HUES64 (cell line): Measurements from ENCODE around the gene GARRE1.

Experiments used
- H3K27ac ChIP-seq: 2 replicates; pipeline ENCODE4 v1.7.0; 2013; ENCODE audit warnings: low read depth, low read length, inconsistent platforms
- H3K27me3 ChIP-seq: 2 replicates; pipeline ENCODE4 v1.6.1; 2013; ENCODE audit warnings: mild to moderate bottlenecking, low read length; ENCODE audit not compliant: insufficient read depth
- H3K36me3 ChIP-seq: 2 replicates; pipeline ENCODE4 v1.6.1; 2013; ENCODE audit warnings: mild to moderate bottlenecking, low read length; ENCODE audit not compliant: insufficient read depth
- H3K4me1 ChIP-seq: 2 replicates; pipeline ENCODE4 v1.6.1; 2013; ENCODE audit warnings: mild to moderate bottlenecking, low read length, moderate library complexity; ENCODE audit not compliant: insufficient read depth
- H3K4me3 ChIP-seq: 2 replicates; pipeline ENCODE4 v1.5.1; 2013; ENCODE audit warnings: mild to moderate bottlenecking, low read length, moderate library complexity
- H3K9ac ChIP-seq: 2 replicates; pipeline ENCODE4 v1.6.1; 2013; ENCODE audit warnings: mild to moderate bottlenecking, low read depth, low read length
- H3K9me3 ChIP-seq: 2 replicates; pipeline ENCODE4 v1.6.1; 2013; ENCODE audit warnings: low read depth, low read length; ENCODE audit not compliant: insufficient read depth
- WGBS: fragments of 150-250, 120-280 bp; methylation state at CpG from one replicate; pipeline ENCODE4 v1.1.7; 2013; ENCODE audit warnings: missing lambda C conversion rate; 5-methylcytosine and 5-hydroxymethylcytosine counted together

Gene GARRE1

DNA sequence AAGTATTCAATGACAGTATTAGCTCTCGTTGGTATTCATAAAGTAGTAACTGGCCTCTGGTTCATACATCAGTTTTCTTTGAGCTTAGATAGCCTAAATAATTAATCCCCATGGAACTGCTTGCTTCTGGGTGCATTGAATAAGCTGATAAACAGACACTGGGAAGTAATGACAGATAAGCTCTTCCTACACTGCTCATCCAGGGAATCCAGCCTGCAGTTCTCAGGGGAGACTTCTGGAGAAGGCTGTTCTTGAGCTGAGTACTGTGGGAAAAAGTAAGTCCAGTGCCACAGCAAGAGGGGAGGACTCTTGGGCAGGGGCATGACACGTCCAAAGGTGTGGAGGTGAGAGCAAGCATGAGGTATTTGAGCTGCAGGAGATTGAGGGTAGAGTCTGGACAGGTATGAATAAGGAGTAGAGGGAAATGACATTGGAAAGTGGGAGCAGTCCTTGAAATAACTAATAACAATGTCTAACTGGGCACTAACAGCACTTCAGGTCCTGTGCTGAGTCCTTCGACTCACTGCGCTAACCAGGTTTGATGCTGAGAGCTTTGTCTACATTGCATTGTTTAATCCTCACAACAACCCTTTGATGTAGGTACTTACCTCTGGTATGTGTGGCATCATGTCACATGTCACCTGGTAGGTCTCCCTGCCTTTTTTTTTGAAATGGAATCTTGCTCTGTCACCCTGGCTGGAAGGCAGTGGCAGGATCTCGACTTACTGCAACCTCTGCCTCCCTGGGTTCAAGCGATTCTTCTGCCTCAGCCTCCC is 7.2 kb downstream of the GARRE1 start:
- Histone ChIP-seq H3K4me1 (peaks cover 29% of the 10 kb centered on the region), H3K9ac (no peak overlapping the region), H3K9me3 (no peaks in the 10 kb centered on the region), H3K36me3 (no peaks in the 10 kb centered on the region), H3K27me3 (no peaks in the 10 kb centered on the region), H3K27ac (no peak overlapping the region), H3K4me3 (no peak overlapping the region)
- 93% methylated on average over 6 of the region's 6 CpGs for WGBS

GRCh38 chr19:34263745-34264237 is 9.4 kb downstream of the GARRE1 start:
- H3K9ac ChIP-seq = no peak overlapping the region
- H3K4me1 ChIP-seq = peaks cover 30% of the 10 kb centered on the region
- 93% methylated on average over 6 of the region's 8 CpGs for WGBS
- H3K9me3 ChIP-seq = no peaks in the 10 kb centered on the region
- no peak overlapping the region for H3K4me3 ChIP-seq
- no peaks in the 10 kb centered on the region for H3K36me3 ChIP-seq
- no peak overlapping the region for H3K27ac ChIP-seq
- H3K27me3 ChIP-seq = no peaks in the 10 kb centered on the region

DNA sequence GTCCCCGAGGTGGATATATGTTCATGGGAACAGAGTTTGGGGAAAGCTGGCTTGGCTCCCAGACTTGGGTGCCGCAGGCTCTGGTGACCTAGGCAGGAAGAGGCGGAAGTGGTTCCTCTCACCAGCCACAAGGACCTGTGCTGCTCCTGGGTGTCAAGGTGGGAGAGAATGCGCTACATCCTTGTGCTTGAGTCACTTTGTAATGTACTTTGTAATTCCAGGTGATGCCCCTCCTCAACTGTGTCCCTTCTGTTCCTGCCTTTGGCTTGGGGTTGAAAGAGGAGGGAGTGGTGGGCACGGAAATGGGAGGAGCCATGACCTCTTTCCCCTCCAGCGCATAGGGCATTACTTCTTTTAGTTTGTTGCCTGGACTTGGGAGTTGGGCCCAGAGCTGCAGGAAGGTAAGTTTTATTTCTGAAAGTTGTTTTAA is 10.9 kb downstream of the GARRE1 start:
- peaks cover 44% of the 10 kb centered on the region for H3K4me1 ChIP-seq
- 73% methylated on average over 6 of the region's 6 CpGs for whole genome bisulfite sequencing
- H3K36me3 ChIP-seq = no peaks in the 10 kb centered on the region
- no peaks in the 10 kb centered on the region for H3K9me3 ChIP-seq
- no peaks in the 10 kb centered on the region for H3K27me3 ChIP-seq
- H3K4me3 ChIP-seq = no peak overlapping the region
- no peak overlapping the region; the same call in 1 of the 2 replicates for H3K27ac ChIP-seq
- no peak overlapping the region for H3K9ac ChIP-seq

DNA sequence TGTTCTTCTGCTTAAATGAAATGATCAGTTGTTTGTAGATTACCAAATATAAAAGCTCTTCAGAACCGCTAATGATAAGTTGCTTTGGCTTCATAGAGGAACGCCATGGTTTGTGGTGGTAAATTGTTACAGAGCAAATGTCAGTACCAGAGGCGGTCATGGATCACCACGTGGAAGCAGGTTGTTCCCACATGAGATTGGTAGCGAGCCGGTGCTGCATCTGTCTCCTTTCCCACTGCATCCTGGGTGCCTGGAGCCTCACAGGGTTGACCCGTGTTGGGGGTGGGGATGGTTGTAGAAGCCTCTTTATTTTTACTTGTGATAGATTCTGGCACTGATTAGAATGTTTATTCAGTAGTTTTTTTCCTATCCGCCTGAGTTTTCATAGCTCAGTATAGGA is 14.7 kb downstream of the GARRE1 start:
- Histone ChIP-seq H3K27ac (no peak overlapping the region), H3K36me3 (no peaks in the 10 kb centered on the region), H3K4me3 (no peak overlapping the region), H3K27me3 (no peaks in the 10 kb centered on the region), H3K4me1 (peaks cover 32% of the 10 kb centered on the region), H3K9ac (no peak overlapping the region), H3K9me3 (no peaks in the 10 kb centered on the region)
- 84% methylated on average over 7 of the region's 8 CpGs for WGBS

GRCh38 chr19:34269489-34269888 is 15.1 kb downstream of the GARRE1 start:
- H3K9me3 ChIP-seq = no peaks in the 10 kb centered on the region
- peak overlapping the region; percentile 25 for H3K27ac ChIP-seq
- no peaks in the 10 kb centered on the region for H3K36me3 ChIP-seq
- peaks cover 32% of the 10 kb centered on the region for H3K4me1 ChIP-seq
- no peak overlapping the region for H3K4me3 ChIP-seq
- H3K27me3 ChIP-seq = no peaks in the 10 kb centered on the region
- WGBS = 89% methylated on average over 1 of the region's 2 CpGs
- peak overlapping the region; percentile 0; the same call in 1 of the 2 replicates for H3K9ac ChIP-seq

- peaks cover 27% of the 10 kb centered on the region for H3K4me1 ChIP-seq
- no peaks in the 10 kb centered on the region for H3K36me3 ChIP-seq
- peak overlapping the region; percentile 25 for H3K27ac ChIP-seq
- H3K27me3 ChIP-seq = no peaks in the 10 kb centered on the region
- WGBS = 69% methylated on average over 5 of the region's 5 CpGs
- no peak overlapping the region for H3K4me3 ChIP-seq
- no peaks in the 10 kb centered on the region for H3K9me3 ChIP-seq
- peak overlapping the region; percentile 0; the same call in 1 of the 2 replicates for H3K9ac ChIP-seq
These were observed 15.7 kb downstream of the GARRE1 start for GRCh38 chr19:34269968-34270621.

DNA sequence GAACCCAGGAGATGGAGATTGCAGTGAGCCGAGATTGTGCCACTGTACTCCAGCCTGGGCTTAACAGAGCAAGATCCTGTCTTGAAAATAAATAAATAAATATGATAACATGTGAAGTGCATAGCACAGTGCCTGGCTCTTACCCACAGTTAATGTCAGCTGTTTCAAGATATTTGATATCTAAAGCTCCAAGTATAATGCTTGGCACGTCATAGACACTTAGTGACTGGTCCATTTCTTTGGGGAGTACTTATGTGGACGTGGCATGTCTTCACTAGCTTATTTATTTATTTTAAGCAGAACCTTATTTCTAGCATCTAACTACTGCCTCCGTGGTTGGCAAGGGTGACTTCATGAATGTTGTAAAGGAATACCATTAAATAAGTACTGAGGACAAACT is 18.8 kb downstream of the GARRE1 start:
- H3K27ac ChIP-seq = no peak overlapping the region
- WGBS = 94% methylated on average over 3 of the region's 4 CpGs
- H3K4me3 ChIP-seq = no peak overlapping the region
- H3K36me3 ChIP-seq = no peaks in the 10 kb centered on the region
- no peaks in the 10 kb centered on the region for H3K9me3 ChIP-seq
- H3K27me3 ChIP-seq = no peaks in the 10 kb centered on the region
- peaks cover 19% of the 10 kb centered on the region; the same call in 1 of the 2 replicates for H3K4me1 ChIP-seq
- H3K9ac ChIP-seq = no peak overlapping the region

DNA sequence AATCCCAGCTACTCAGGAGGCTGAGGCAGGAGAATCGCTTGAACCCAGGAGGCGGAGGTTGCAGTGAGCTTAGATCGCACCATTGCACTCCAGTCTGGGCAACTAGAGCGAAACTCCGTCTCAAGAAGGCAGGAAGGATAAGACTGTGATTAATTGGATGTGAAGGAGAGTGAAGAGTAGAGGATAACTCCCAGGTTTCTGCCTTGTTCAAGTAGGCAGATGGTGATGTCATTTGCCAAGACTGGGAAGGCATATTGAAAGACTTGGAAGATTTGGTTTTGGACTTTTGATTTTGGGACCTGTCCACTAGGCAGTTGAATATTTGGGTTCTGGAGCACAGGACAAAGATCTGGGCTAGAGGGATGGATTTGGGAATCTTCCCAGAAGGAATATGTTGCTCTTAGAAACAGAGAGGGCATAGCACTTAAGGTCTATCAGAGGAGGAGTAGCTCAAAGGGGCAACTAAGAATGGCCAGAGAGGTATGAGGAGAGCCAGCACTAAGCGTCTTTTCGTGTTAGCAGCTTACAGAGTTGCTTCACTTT is 20.0 kb downstream of the GARRE1 start:
- H3K27me3 ChIP-seq = no peaks in the 10 kb centered on the region
- no peaks in the 10 kb centered on the region for H3K9me3 ChIP-seq
- H3K4me1 ChIP-seq = peaks cover 12% of the 10 kb centered on the region; the same call in 1 of the 2 replicates
- WGBS = 90% methylated on average over 7 of the region's 7 CpGs
- H3K27ac ChIP-seq = no peak overlapping the region
- 0 out of 2 replicates have a peak, but pooled peaks cover 2% of the 10 kb centered on the region for H3K36me3 ChIP-seq
- H3K9ac ChIP-seq = no peak overlapping the region
- no peak overlapping the region for H3K4me3 ChIP-seq

GRCh38 chr19:34274827-34275625 is 20.7 kb downstream of the GARRE1 start:
- H3K4me1 ChIP-seq = peaks cover 6% of the 10 kb centered on the region; the same call in 1 of the 2 replicates
- no peak overlapping the region for H3K9ac ChIP-seq
- no peaks in the 10 kb centered on the region for H3K27me3 ChIP-seq
- H3K36me3 ChIP-seq = 0 out of 2 replicates have a peak, but pooled peaks cover 2% of the 10 kb centered on the region
- H3K9me3 ChIP-seq = no peaks in the 10 kb centered on the region
- no peak overlapping the region for H3K4me3 ChIP-seq
- no peak overlapping the region for H3K27ac ChIP-seq
- WGBS = 87% methylated on average over 3 of the region's 4 CpGs

DNA sequence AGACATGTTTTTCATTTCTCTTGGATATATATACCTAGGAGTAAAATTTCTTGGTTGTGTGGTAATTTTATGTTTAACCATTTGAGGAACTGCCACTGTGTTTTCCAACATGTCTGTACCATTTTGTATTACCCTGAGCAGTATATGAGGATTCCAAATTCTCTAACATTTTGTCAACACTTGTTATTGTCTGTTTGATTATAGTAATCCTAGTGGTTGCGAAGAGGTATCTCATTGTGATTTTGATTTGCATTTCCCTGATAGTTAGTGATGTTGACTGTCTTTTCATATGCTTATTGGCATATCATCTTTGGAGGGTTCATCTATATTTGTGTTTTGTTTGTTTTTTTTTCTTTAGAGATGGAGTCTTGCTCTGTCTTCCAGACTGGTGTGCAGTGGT is 21.4 kb downstream of the GARRE1 start:
- Histone ChIP-seq H3K4me1 (no peaks in the 10 kb centered on the region), H3K27ac (no peak overlapping the region), H3K9ac (no peak overlapping the region), H3K9me3 (no peaks in the 10 kb centered on the region), H3K27me3 (no peaks in the 10 kb centered on the region), H3K36me3 (0 out of 2 replicates have a peak, but pooled peaks cover 2% of the 10 kb centered on the region), H3K4me3 (no peak overlapping the region)
- 97% methylated on average over 1 of the region's 1 CpG for WGBS
